Effector memory CD8-positive, alpha-beta T cell (primary cell): ENCODE data around the gene HOXC13.
A peak's percentile ranks its signal among the peaks of the same experiment; 100 is the strongest.

Source experiments
- ATAC-seq: fragments of 150-1000 bp; cut with Tn5 transposase; replicated peaks from 2 replicates; pipeline ENCODE4 v1.10.0; 2021; ENCODE audit warnings: mild to moderate bottlenecking, moderate library complexity
- DNase-seq, 3 experiments: peaks; one replicate each; pipeline ENCODE4 v3.0.0; 2021
- H3K27ac Mint-ChIP-seq, 2 donors: one replicate each; pipeline ENCODE4 v1.8.0; 2022; ENCODE audit warnings: mild to moderate bottlenecking in 2 of 2, mixed read lengths in 2 of 2, moderate library complexity in 2 of 2
- H3K27me3 Mint-ChIP-seq, 2 donors: one replicate each; pipeline ENCODE4 v1.8.0; 2022; ENCODE audit warnings: mixed read lengths in 2 of 2
- H3K36me3 Mint-ChIP-seq: one replicate; pipeline ENCODE4 v1.8.0; 2022; ENCODE audit warnings: mild to moderate bottlenecking, moderate library complexity, mixed read lengths; ENCODE audit not compliant: insufficient read depth
- H3K4me1 Mint-ChIP-seq, 2 donors: one replicate each; pipeline ENCODE4 v1.8.0; 2022; ENCODE audit warnings: low read depth in 2 of 2, mixed read lengths in 2 of 2
- H3K4me3 Mint-ChIP-seq, 2 donors: one replicate each; pipeline ENCODE4 v1.8.0; 2022; ENCODE audit warnings: mild to moderate bottlenecking in 2 of 2, mixed read lengths in 2 of 2, moderate library complexity in 2 of 2
- H3K9me3 Mint-ChIP-seq, 2 donors: one replicate each; pipeline ENCODE4 v1.8.0; 2022; ENCODE audit warnings: mixed read lengths in 2 of 2

Gene HOXC13

GRCh38 chr12:53953831-53954693 is 15.4 kb downstream of the HOXC13 start:
- Mint-ChIP-seq H3K4me1 (peaks cover 23 to 42% of the 10 kb centered on the region in 2 donors), H3K36me3 (peaks cover 40% of the 10 kb centered on the region), H3K27me3 (peaks cover 92 to 95% of the 10 kb centered on the region in 2 donors), H3K27ac (peak overlapping the region; percentile 23 to 63), H3K4me3 (peak overlapping the region in 1 of 2 donors; percentile 34), H3K9me3 (no peaks in the 10 kb centered on the region)
- DNase-seq (no peak), ATAC-seq (no peak)

- H3K27ac Mint-ChIP-seq, result peak within 1 kb of the TSS; percentile 23 to 52
- H3K27me3 Mint-ChIP-seq, result peaks cover 92 to 95% of the 10 kb centered on the region in 2 donors
- no peaks in the 10 kb centered on the region for H3K9me3 Mint-ChIP-seq
- H3K36me3 Mint-ChIP-seq, result peaks cover 40% of the 10 kb centered on the region
- peak within 1 kb of the TSS; percentile 34 to 50 for H3K4me3 Mint-ChIP-seq
- DNase-seq (no peak), ATAC-seq (no peak)
- H3K4me1 Mint-ChIP-seq, result peaks cover 24 to 41% of the 10 kb centered on the region in 2 donors
Observed at GRCh38 chr12:53954694-53955035, 16.0 kb downstream of the HOXC13 start, which contains the start of gene HOXC12. HOXC12 (plus strand) TSS chr12:53954903; CDS start chr12:53954930, 27 bp downstream.

- peaks cover 93 to 95% of the 10 kb centered on the region in 2 donors for H3K27me3 Mint-ChIP-seq
- no peak for DNase-seq
- peaks cover 42% of the 10 kb centered on the region for H3K36me3 Mint-ChIP-seq
- ATAC-seq, result no peak
- H3K4me3 Mint-ChIP-seq, result peak overlapping the region; percentile 3 to 50
- H3K9me3 Mint-ChIP-seq, result peaks cover 0 to 2% of the 10 kb centered on the region in 2 donors
- H3K4me1 Mint-ChIP-seq, result peaks cover 28 to 41% of the 10 kb centered on the region in 2 donors
- no peak overlapping the region for H3K27ac Mint-ChIP-seq
Observed at GRCh38 chr12:53955036-53955775, 16.6 kb downstream of the HOXC13 start.

- H3K36me3 Mint-ChIP-seq, result peaks cover 48% of the 10 kb centered on the region
- DNase-seq, result no peak
- peaks cover 32 to 44% of the 10 kb centered on the region in 2 donors for H3K4me1 Mint-ChIP-seq
- H3K9me3 Mint-ChIP-seq, result peaks cover 0 to 2% of the 10 kb centered on the region in 2 donors
- H3K27me3 Mint-ChIP-seq, result peaks cover 93 to 95% of the 10 kb centered on the region in 2 donors
- H3K27ac Mint-ChIP-seq, result peak overlapping the region; percentile 2 to 52
- H3K4me3 Mint-ChIP-seq, result peak overlapping the region; percentile 3 to 50
- no peak for ATAC-seq
Observed at GRCh38 chr12:53955776-53956250, 17.2 kb downstream of the HOXC13 start.

- Mint-ChIP-seq H3K4me1 (peaks cover 32 to 41% of the 10 kb centered on the region in 2 donors), H3K4me3 (peak overlapping the region; percentile 3 to 50), H3K9me3 (peaks cover 0 to 2% of the 10 kb centered on the region in 2 donors), H3K27me3 (peaks cover 91 to 92% of the 10 kb centered on the region in 2 donors), H3K36me3 (peaks cover 47% of the 10 kb centered on the region), H3K27ac (peak overlapping the region; percentile 2 to 52)
- DNase-seq, result no peak
- ATAC-seq, result peak; percentile 47
Observed at GRCh38 chr12:53956251-53956887, 17.7 kb downstream of the HOXC13 start.

- peaks cover 84 to 92% of the 10 kb centered on the region in 2 donors for H3K27me3 Mint-ChIP-seq
- no peak for DNase-seq
- peaks cover 32 to 36% of the 10 kb centered on the region in 2 donors for H3K4me1 Mint-ChIP-seq
- ATAC-seq, result no peak
- H3K4me3 Mint-ChIP-seq, result peak overlapping the region; percentile 3 to 10
- H3K27ac Mint-ChIP-seq, result no peak overlapping the region
- peaks cover 0 to 2% of the 10 kb centered on the region in 2 donors for H3K9me3 Mint-ChIP-seq
- H3K36me3 Mint-ChIP-seq, result peaks cover 45% of the 10 kb centered on the region
Observed at GRCh38 chr12:53956914-53957536, 18.4 kb downstream of the HOXC13 start.

- no peak for DNase-seq
- peaks cover 0 to 2% of the 10 kb centered on the region in 2 donors for H3K9me3 Mint-ChIP-seq
- peaks cover 35% of the 10 kb centered on the region for H3K36me3 Mint-ChIP-seq
- peaks cover 32% of the 10 kb centered on the region in 2 donors for H3K4me1 Mint-ChIP-seq
- H3K27ac Mint-ChIP-seq, result peak overlapping the region in 1 of 2 donors; percentile 53
- ATAC-seq, result no peak
- peaks cover 83 to 92% of the 10 kb centered on the region in 2 donors for H3K27me3 Mint-ChIP-seq
- H3K4me3 Mint-ChIP-seq, result no peak overlapping the region
Observed at GRCh38 chr12:53958128-53958527, 19.5 kb downstream of the HOXC13 start.

GRCh38 chr12:53959314-53959713 is 20.7 kb downstream of the HOXC13 start:
- Mint-ChIP-seq H3K27ac (no peak overlapping the region), H3K4me1 (peaks cover 29 to 31% of the 10 kb centered on the region in 2 donors), H3K27me3 (peaks cover 83 to 92% of the 10 kb centered on the region in 2 donors), H3K36me3 (peaks cover 30% of the 10 kb centered on the region), H3K4me3 (peak overlapping the region in 1 of 2 donors; percentile 42), H3K9me3 (peaks cover 0 to 2% of the 10 kb centered on the region in 2 donors)
- no peak for ATAC-seq
- no peak for DNase-seq

- H3K27ac Mint-ChIP-seq, result no peak overlapping the region
- ATAC-seq (no peak), DNase-seq (no peak)
- H3K27me3 Mint-ChIP-seq, result peaks cover 88 to 98% of the 10 kb centered on the region in 2 donors
- H3K9me3 Mint-ChIP-seq, result peaks cover 0 to 2% of the 10 kb centered on the region in 2 donors
- peak overlapping the region in 1 of 2 donors; percentile 31 for H3K4me3 Mint-ChIP-seq
- H3K36me3 Mint-ChIP-seq, result peaks cover 33% of the 10 kb centered on the region
- peaks cover 36 to 38% of the 10 kb centered on the region in 2 donors for H3K4me1 Mint-ChIP-seq
Observed at GRCh38 chr12:53960187-53961024, 21.8 kb downstream of the HOXC13 start.

GRCh38 chr12:53961025-53961761 is 22.6 kb downstream of the HOXC13 start:
- DNase-seq, result no peak
- Mint-ChIP-seq H3K4me3 (peak overlapping the region in 1 of 2 donors; percentile 31), H3K9me3 (peaks cover 0 to 2% of the 10 kb centered on the region in 2 donors), H3K36me3 (peaks cover 33% of the 10 kb centered on the region), H3K27ac (no peak overlapping the region), H3K4me1 (peaks cover 33 to 38% of the 10 kb centered on the region in 2 donors), H3K27me3 (peaks cover 88 to 98% of the 10 kb centered on the region in 2 donors)
- no peak for ATAC-seq

- ATAC-seq, result no peak
- H3K27ac Mint-ChIP-seq, result no peak overlapping the region
- H3K36me3 Mint-ChIP-seq, result peaks cover 30% of the 10 kb centered on the region
- peaks cover 0 to 2% of the 10 kb centered on the region in 2 donors for H3K9me3 Mint-ChIP-seq
- H3K4me1 Mint-ChIP-seq, result peaks cover 27 to 35% of the 10 kb centered on the region in 2 donors
- H3K27me3 Mint-ChIP-seq, result peaks cover 88 to 98% of the 10 kb centered on the region in 2 donors
- no peak overlapping the region for H3K4me3 Mint-ChIP-seq
- no peak for DNase-seq
Observed at GRCh38 chr12:53963005-53963404, 24.4 kb downstream of the HOXC13 start.
